PC-3 (cell line): Measurements from ENCODE around the gene FBN3.

ENCODE experiments used
- CTCF ChIP-seq: fragments of 300-600 bp; sonication (generic); conservative IDR thresholded peaks from 2 replicates; pipeline ENCODE4 v1.5.1; 2017; ENCODE audit warnings: antibody characterized with exemption, low read depth, mild to moderate bottlenecking, low read length
- EZH2 ChIP-seq: fragments of 300-600 bp; sonication (generic); IDR thresholded peaks from one replicate; pipeline ENCODE4 v1.6.1; 2017; ENCODE audit warnings: antibody characterized with exemption, mild to moderate bottlenecking, low read length; ENCODE audit not compliant: unreplicated experiment
- EZH2phosphoT487 ChIP-seq: fragments of 300-600 bp; sonication (generic); IDR thresholded peaks from 2 replicates; pipeline ENCODE4 v1.6.1; 2018; ENCODE audit warnings: mild to moderate bottlenecking, antibody characterized with exemption, low read length, borderline replicate concordance

GRCh38 chr19:8184274-8184673 lies 34.9 kb upstream of the FBN3 start:
- TF ChIP-seq CTCF, result no peak
- no peak for TF ChIP-seq EZH2phosphoT487
- TF ChIP-seq EZH2, result no peak
